Measurements from ENCODE around the gene CLCA2. TPM values are rescaled to one million over a fixed set of nuclear protein-coding genes. Genes with fewer than 3 reads are reported as not detected.
A peak's percentile ranks its signal among the peaks of the same experiment; 100 is the strongest.

The CLCA2 gene, protein sequence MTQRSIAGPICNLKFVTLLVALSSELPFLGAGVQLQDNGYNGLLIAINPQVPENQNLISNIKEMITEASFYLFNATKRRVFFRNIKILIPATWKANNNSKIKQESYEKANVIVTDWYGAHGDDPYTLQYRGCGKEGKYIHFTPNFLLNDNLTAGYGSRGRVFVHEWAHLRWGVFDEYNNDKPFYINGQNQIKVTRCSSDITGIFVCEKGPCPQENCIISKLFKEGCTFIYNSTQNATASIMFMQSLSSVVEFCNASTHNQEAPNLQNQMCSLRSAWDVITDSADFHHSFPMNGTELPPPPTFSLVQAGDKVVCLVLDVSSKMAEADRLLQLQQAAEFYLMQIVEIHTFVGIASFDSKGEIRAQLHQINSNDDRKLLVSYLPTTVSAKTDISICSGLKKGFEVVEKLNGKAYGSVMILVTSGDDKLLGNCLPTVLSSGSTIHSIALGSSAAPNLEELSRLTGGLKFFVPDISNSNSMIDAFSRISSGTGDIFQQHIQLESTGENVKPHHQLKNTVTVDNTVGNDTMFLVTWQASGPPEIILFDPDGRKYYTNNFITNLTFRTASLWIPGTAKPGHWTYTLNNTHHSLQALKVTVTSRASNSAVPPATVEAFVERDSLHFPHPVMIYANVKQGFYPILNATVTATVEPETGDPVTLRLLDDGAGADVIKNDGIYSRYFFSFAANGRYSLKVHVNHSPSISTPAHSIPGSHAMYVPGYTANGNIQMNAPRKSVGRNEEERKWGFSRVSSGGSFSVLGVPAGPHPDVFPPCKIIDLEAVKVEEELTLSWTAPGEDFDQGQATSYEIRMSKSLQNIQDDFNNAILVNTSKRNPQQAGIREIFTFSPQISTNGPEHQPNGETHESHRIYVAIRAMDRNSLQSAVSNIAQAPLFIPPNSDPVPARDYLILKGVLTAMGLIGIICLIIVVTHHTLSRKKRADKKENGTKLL
- not detected for total RNA-seq
- long read RNA-seq, result 0 reads

DNA sequence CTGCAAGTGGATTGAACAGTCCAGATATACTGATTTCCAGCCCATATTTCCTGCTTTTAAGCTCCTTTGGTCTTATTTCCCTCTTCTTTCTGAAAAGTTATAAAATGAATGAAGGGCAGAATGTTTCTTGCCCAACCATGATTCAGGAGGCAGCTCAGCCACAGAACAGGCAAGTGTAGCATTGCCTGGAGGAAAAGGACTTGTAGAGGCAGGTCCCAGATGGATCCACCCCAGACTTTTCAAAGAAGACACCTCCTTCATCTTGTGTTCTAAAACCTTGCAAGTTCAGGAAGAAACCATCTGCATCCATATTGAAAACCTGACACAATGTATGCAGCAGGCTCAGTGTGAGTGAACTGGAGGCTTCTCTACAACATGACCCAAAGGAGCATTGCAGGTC lies at the start of gene CLCA2:
Gene CLCA2, plus strand, starts transcription at position 299 of the 400 bp plus-strand sequence. Its CDS starts 77 bp downstream, at position 376.
- no peak within 1 kb of the TSS for H3K27ac ChIP-seq (replicated peaks)
- DNase-seq, result no peak
- no peaks in the 10 kb centered on the region for H3K27me3 ChIP-seq (ENCODE audit: low read depth)
- H3K4me1 ChIP-seq, result no peaks in the 10 kb centered on the region
- H3K4me3 ChIP-seq, result no peak within 1 kb of the TSS
- no peaks in the 10 kb centered on the region for H3K36me3 ChIP-seq
- intact Hi-C loops (cut with micrococcal nuclease), result no loop called here
- TF ChIP-seq, protein P1, sequence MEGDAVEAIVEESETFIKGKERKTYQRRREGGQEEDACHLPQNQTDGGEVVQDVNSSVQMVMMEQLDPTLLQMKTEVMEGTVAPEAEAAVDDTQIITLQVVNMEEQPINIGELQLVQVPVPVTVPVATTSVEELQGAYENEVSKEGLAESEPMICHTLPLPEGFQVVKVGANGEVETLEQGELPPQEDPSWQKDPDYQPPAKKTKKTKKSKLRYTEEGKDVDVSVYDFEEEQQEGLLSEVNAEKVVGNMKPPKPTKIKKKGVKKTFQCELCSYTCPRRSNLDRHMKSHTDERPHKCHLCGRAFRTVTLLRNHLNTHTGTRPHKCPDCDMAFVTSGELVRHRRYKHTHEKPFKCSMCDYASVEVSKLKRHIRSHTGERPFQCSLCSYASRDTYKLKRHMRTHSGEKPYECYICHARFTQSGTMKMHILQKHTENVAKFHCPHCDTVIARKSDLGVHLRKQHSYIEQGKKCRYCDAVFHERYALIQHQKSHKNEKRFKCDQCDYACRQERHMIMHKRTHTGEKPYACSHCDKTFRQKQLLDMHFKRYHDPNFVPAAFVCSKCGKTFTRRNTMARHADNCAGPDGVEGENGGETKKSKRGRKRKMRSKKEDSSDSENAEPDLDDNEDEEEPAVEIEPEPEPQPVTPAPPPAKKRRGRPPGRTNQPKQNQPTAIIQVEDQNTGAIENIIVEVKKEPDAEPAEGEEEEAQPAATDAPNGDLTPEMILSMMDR (IDR thresholded peaks at IDR 0.05; ENCODE audit: borderline replicate concordance), result no peak
- H3K9me3 ChIP-seq (replicated peaks), result no peaks in the 10 kb centered on the region

DNA sequence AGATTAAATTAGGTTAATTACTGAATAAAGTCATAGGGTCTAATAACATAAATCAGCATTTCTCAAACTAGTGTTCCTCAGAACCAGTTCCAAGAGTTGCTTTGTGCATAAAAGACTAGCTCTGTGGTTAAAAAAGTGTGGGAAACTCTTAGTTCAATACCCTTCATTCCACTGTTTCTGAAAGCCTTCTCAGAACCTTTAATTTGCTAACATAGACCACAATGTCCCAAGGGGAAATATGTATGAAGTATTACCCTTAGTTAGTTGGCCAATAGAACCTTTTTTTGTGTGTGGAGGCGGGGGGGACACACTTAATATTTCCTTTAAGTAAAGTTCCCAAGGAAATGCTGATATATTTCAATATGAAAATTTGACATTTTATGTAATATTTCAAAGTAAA lies 48.3 kb upstream of the CLCA2 start:
- no peak overlapping the region for H3K27ac ChIP-seq (replicated peaks)
- no peaks in the 10 kb centered on the region for H3K27me3 ChIP-seq (ENCODE audit: low read depth)
- no peak overlapping the region for H3K4me3 ChIP-seq
- no peak for DNase-seq
- H3K36me3 ChIP-seq, result peaks cover 6% of the 10 kb centered on the region
- H3K4me1 ChIP-seq, result no peaks in the 10 kb centered on the region
- intact Hi-C loops (cut with micrococcal nuclease), result no loop called here
- H3K9me3 ChIP-seq (replicated peaks), result no peaks in the 10 kb centered on the region
- TF ChIP-seq, protein P1 (IDR thresholded peaks at IDR 0.05; ENCODE audit: borderline replicate concordance), result no peak

DNA sequence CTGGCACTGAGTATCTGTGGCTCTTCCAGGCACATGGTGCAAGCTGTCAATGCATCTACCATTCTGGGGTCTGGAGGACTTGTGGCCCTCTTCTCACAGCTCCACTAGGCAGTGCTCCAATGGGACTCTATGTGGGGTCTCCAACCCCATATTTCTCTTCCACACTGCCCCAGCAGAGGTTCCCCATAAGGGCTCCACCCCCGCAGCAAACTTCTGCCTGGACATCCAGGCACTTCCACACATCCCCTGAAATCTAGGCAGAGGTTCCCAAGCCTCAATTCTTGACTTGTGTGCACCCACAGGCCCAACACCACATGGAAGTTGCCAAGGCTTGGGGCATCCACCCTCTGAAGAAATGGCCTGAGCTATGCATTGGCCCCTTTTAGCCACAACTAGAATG lies 46.6 kb upstream of the CLCA2 start:
- no peaks in the 10 kb centered on the region for H3K9me3 ChIP-seq (replicated peaks)
- intact Hi-C loops (cut with micrococcal nuclease), result no loop called here
- H3K4me1 ChIP-seq, result peaks cover 5% of the 10 kb centered on the region
- H3K27me3 ChIP-seq (ENCODE audit: low read depth), result no peaks in the 10 kb centered on the region
- TF ChIP-seq, protein P1 (IDR thresholded peaks at IDR 0.05; ENCODE audit: borderline replicate concordance), result no peak
- peaks cover 6% of the 10 kb centered on the region for H3K36me3 ChIP-seq
- no peak overlapping the region for H3K27ac ChIP-seq (replicated peaks)
- no peak overlapping the region for H3K4me3 ChIP-seq
- no peak for DNase-seq

DNA sequence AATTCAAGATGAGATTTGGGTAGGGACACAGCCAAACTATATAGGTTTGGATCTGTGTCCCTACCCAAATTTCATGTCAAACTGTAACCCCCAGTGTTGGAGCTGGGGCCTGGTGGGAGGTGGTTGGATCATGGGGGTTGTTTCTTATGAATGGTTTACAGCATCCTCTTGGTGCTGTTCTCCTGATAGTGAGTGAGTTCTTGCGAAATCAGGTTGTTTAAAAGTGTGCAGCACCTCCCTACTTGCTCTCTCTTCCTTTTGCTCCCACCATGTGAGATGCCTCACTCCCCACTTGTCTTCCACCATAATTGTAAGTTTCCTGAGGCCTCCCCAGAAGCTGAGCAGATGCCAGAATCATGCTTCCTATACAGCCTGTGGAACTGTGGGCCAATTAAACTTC lies 45.2 kb upstream of the CLCA2 start:
- intact Hi-C loops (cut with micrococcal nuclease), result no loop called here
- Histone ChIP-seq H3K4me3 (no peak overlapping the region), H3K27ac (replicated peaks) (no peak overlapping the region), H3K27me3 (ENCODE audit: low read depth) (no peaks in the 10 kb centered on the region), H3K36me3 (peaks cover 6% of the 10 kb centered on the region), H3K4me1 (peaks cover 9% of the 10 kb centered on the region), H3K9me3 (replicated peaks) (no peaks in the 10 kb centered on the region)
- TF ChIP-seq, protein P1 (IDR thresholded peaks at IDR 0.05; ENCODE audit: borderline replicate concordance), result no peak
- no peak for DNase-seq

DNA sequence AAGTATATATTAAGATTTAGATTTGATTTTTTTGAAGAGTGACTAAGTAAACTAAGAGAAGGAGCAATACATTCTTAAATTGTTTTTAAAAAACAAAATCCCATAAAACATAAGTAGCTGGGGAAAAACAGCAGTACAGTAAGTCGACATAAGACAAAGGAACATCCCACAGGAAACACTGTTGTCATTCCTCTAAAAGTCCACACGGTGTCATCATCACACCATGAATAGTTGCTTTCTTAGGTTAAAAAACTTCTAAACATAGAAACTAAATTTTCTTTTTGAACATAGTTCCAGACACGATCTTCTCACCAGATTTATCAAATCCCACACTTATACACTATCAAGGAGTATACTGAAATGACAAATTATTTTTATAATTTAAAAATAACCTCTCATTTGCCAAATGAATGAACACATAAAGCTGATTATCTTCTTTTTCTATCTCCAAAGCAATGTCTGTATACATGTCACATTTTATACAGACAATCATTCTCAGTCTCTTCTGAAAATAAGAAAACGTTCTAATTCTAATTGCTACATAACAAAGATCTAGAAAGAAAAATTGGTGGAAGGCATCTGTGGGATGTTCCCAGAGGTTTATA lies 43.6 kb upstream of the CLCA2 start:
- peak overlapping the region; percentile 24 for H3K4me3 ChIP-seq
- no peak overlapping the region for H3K27ac ChIP-seq (replicated peaks)
- intact Hi-C loops (cut with micrococcal nuclease), result no loop called here
- H3K4me1 ChIP-seq, result peaks cover 9% of the 10 kb centered on the region
- no peaks in the 10 kb centered on the region for H3K27me3 ChIP-seq (ENCODE audit: low read depth)
- H3K36me3 ChIP-seq, result no peaks in the 10 kb centered on the region
- H3K9me3 ChIP-seq (replicated peaks), result no peaks in the 10 kb centered on the region
- no peak for DNase-seq
- TF ChIP-seq, protein P1 (IDR thresholded peaks at IDR 0.05; ENCODE audit: borderline replicate concordance), result peak; percentile 88
